HepG2 (cell line): ENCODE data around the gene ANKS4B. TPM values are rescaled to one million over a fixed set of nuclear protein-coding genes. Genes with fewer than 3 reads are reported as not detected.

Experiments
- AHDC1 ChIP-seq: sonication (generic); formaldehyde crosslinking; IDR thresholded peaks from 2 replicates; pipeline ENCODE4 v1.5.1; 2020; ENCODE audit warnings: mild to moderate bottlenecking, missing genetic modification reagents, borderline replicate concordance
- ARHGAP35 ChIP-seq: sonication (generic); formaldehyde crosslinking; IDR thresholded peaks from 2 replicates; pipeline ENCODE4 v1.9.0; 2022; ENCODE audit warnings: mild to moderate bottlenecking, inconsistent platforms, moderate library complexity, missing genetic modification reagents, borderline replicate concordance
- ARNT ChIP-seq: fragments of 450-650 bp; IDR thresholded peaks from 2 replicates; pipeline ENCODE4 v1.6.1; 2017
- ATRX ChIP-seq: sonication (generic); formaldehyde crosslinking; IDR thresholded peaks from 2 replicates; pipeline ENCODE4 v1.4.0; 2020; ENCODE audit warnings: missing genetic modification reagents, borderline replicate concordance
- BRD4 ChIP-seq: sonication (generic); formaldehyde crosslinking; IDR thresholded peaks from 2 replicates; pipeline ENCODE4 v1.4.0; 2020; ENCODE audit warnings: missing genetic modification reagents
- DBP ChIP-seq: sonication (generic); formaldehyde crosslinking; IDR thresholded peaks from 2 replicates; pipeline ENCODE4 v1.4.0; 2020; ENCODE audit warnings: missing genetic modification reagents; ENCODE audit errors: not compliant biosample characterization
- DDIT3 ChIP-seq: sonication (generic); formaldehyde crosslinking; IDR thresholded peaks from 2 replicates; pipeline ENCODE4 v1.4.0; 2020; ENCODE audit warnings: mild to moderate bottlenecking, missing genetic modification reagents
- DMAP1 ChIP-seq: IDR thresholded peaks from 2 replicates; pipeline ENCODE4 v1.6.1; 2016
- ELF1 ChIP-seq: sonication (generic); formaldehyde crosslinking; IDR thresholded peaks from 2 replicates; pipeline ENCODE4 v1.4.0; 2020; ENCODE audit warnings: missing genetic modification reagents
- FOXP1 ChIP-seq, 2 experiments: fragments of 450-650 bp in 1 of 2; IDR thresholded peaks; 2 replicates each; pipeline ENCODE4 v1.6.1; 2017 to 2018; ENCODE audit warnings: antibody characterized with exemption in 1 of 2
- GZF1 ChIP-seq: sonication (generic); formaldehyde crosslinking; IDR thresholded peaks from 2 replicates; pipeline ENCODE4 v1.5.1; 2020; ENCODE audit warnings: mild to moderate bottlenecking, missing genetic modification reagents
- KAT7 ChIP-seq: IDR thresholded peaks from 2 replicates; pipeline ENCODE4 v1.6.1; 2018; ENCODE audit warnings: borderline replicate concordance, missing compliant biosample characterization
- MED13 ChIP-seq: sonication (generic); formaldehyde crosslinking; IDR thresholded peaks from 2 replicates; pipeline ENCODE4 v1.5.0; 2020; ENCODE audit warnings: missing genetic modification reagents
- PRMT3 ChIP-seq: sonication (generic); formaldehyde crosslinking; IDR thresholded peaks from 2 replicates; pipeline ENCODE4 v1.8.1; 2022; ENCODE audit warnings: low read depth, mild to moderate bottlenecking, moderate library complexity, missing genetic modification reagents, borderline replicate concordance
- SP140L ChIP-seq: sonication (generic); formaldehyde crosslinking; IDR thresholded peaks from 2 replicates; pipeline ENCODE4 v1.4.0; 2020; ENCODE audit warnings: missing genetic modification reagents, borderline replicate concordance
- UBTF ChIP-seq: sonication (generic); formaldehyde crosslinking; IDR thresholded peaks from 2 replicates; pipeline ENCODE4 v1.4.0; 2020; ENCODE audit warnings: mild to moderate bottlenecking, missing genetic modification reagents
- ZFP36 ChIP-seq: fragments of 150-350 bp; IDR thresholded peaks from 2 replicates; pipeline ENCODE4 v1.6.1; 2018; ENCODE audit warnings: borderline replicate concordance, low read length, low read depth; ENCODE audit not compliant: partially characterized antibody
- ZNF224 ChIP-seq: sonication (generic); formaldehyde crosslinking; IDR thresholded peaks from 2 replicates; pipeline ENCODE4 v1.5.0; 2020; ENCODE audit warnings: mild to moderate bottlenecking, missing genetic modification reagents
- ZNF292 ChIP-seq: sonication (generic); formaldehyde crosslinking; IDR thresholded peaks from 2 replicates; pipeline ENCODE4 v1.8.1; 2022; ENCODE audit warnings: mild to moderate bottlenecking, low read depth, missing genetic modification reagents, borderline replicate concordance
- ZNF343 ChIP-seq: sonication (generic); formaldehyde crosslinking; IDR thresholded peaks from 2 replicates; pipeline ENCODE4 v1.4.0; 2020; ENCODE audit warnings: mild to moderate bottlenecking, missing genetic modification reagents
- ZNF577 ChIP-seq: sonication (generic); formaldehyde crosslinking; IDR thresholded peaks from 2 replicates; pipeline ENCODE4 v1.4.0; 2020; ENCODE audit warnings: mild to moderate bottlenecking, low read depth, missing genetic modification reagents, borderline replicate concordance
- ZNF780A ChIP-seq: sonication (generic); formaldehyde crosslinking; IDR thresholded peaks from 2 replicates; pipeline ENCODE4 v1.8.0; 2022; ENCODE audit warnings: mild to moderate bottlenecking, missing genetic modification reagents, moderate library complexity
- polyA plus RNA-seq, 8 experiments: library from polyadenylated mRNA; depleted of rRNA in 3 of 8; stranded (reverse) in 7 of 8; unstranded in 1 of 8; fragments of >200 nt; fragmentation: Illumina TruSeq in 4 of 8; extraction: Trizol in 4 of 8; gene quantifications; 2 replicates each; pipeline versions ENCODE4 v1.2.1 to v1.2.3, GENCODE V29; 2011 to 2016; ENCODE audit warnings: low read depth in 4 of 8, missing spikeins in 1 of 8, mixed read lengths in 1 of 8; ENCODE audit not compliant: insufficient read depth in 1 of 8
- total RNA-seq, 5 experiments: library from RNA; depleted of rRNA; stranded (reverse); fragments of >200 nt; fragmentation: Illumina TruSeq; extraction: Trizol; gene quantifications; 2 replicates each; pipeline ENCODE4 v1.2.3, GENCODE V29; 2016; ENCODE audit warnings: low read depth in 1 of 5

The ANKS4B gene
- total and polyA plus RNA-seq, 2 of the 13 experiments (the other 11 are each of a cell fraction or from before 2014, with no cell fraction given), result 6.5 to 30.0 TPM

- no peak for TF ChIP-seq ZNF780A
- TF ChIP-seq ZFP36, result no peak
- no peak for TF ChIP-seq PRMT3 (CRISPR knock-in tag)
- no peak for TF ChIP-seq ARHGAP35
- TF ChIP-seq ZNF224 (CRISPR knock-in tag), result no peak
- TF ChIP-seq DDIT3 (CRISPR knock-in tag), result no peak
- no peak for TF ChIP-seq DBP (CRISPR knock-in tag)
- 0 out of 2 replicates have a peak, but pooled peaks have one; percentile 10 for TF ChIP-seq MED13 (CRISPR knock-in tag)
- TF ChIP-seq ZNF577 (CRISPR knock-in tag), result no peak
- peak; percentile 47; the same call in 1 of the 2 replicates for TF ChIP-seq FOXP1 (IDR thresholded peaks at IDR 0.05)
- peak; percentile 68; the same call in 1 of the 2 replicates for TF ChIP-seq FOXP1 (CRISPR knock-in tag; IDR thresholded peaks at IDR 0.05)
- no peak for TF ChIP-seq ATRX
- no peak for TF ChIP-seq SP140L (CRISPR knock-in tag)
- peak; percentile 15; the same call in 1 of the 2 replicates for TF ChIP-seq ZNF292 (CRISPR knock-in tag)
- TF ChIP-seq ZNF343, result no peak
- peak; percentile 94 for TF ChIP-seq AHDC1
- no peak for TF ChIP-seq DMAP1 (CRISPR knock-in tag)
- TF ChIP-seq BRD4 (CRISPR knock-in tag), result no peak
- TF ChIP-seq ELF1 (CRISPR knock-in tag), result no peak; the same call in 1 of the 2 replicates
- TF ChIP-seq UBTF (CRISPR knock-in tag), result no peak
- no peak for TF ChIP-seq GZF1
- no peak for TF ChIP-seq ARNT
- TF ChIP-seq KAT7 (CRISPR knock-in tag), result no peak
Measured at GRCh38 chr16:21186326-21186691, 47.2 kb upstream of the ANKS4B start (continued).
